GM19324 (cell line): ENCODE results near the gene TPPP3.
"Not testable (repeated sequence)": the region's sequence is repeated elsewhere in the genome, so short reads cannot be mapped to it uniquely, and the experiment has no call there.

ENCODE experiments used
- ATAC-seq: cut with Tn5 transposase; IDR thresholded peaks from one replicate; pipeline ENCODE4 v1.9.1; 2021; ENCODE audit warnings: mild to moderate bottlenecking, moderate library complexity; ENCODE audit not compliant: unreplicated experiment, low FRiP score

The TPPP3 gene

GRCh38 chr16:67356396-67356795, 36.9 kb downstream of the TPPP3 start:
- ATAC-seq, result no peak

GRCh38 chr16:67352463-67352862, 40.8 kb downstream of the TPPP3 start:
- ATAC-seq, result not testable (repeated sequence)

- ATAC-seq, result no peak
Observed at GRCh38 chr16:67350324-67350723, 43.0 kb downstream of the TPPP3 start.

- ATAC-seq, result no peak
Observed at GRCh38 chr16:67349172-67349571, 44.1 kb downstream of the TPPP3 start.

GRCh38 chr16:67346341-67346740, 47.0 kb downstream of the TPPP3 start:
- ATAC-seq, result no peak

- no peak for ATAC-seq
Observed at GRCh38 chr16:67345401-67345800, 47.9 kb downstream of the TPPP3 start.

- ATAC-seq, result no peak
Observed at GRCh38 chr16:67342616-67343015, 50.7 kb downstream of the TPPP3 start.

- no peak for ATAC-seq
Observed at GRCh38 chr16:67341250-67341649, 52.0 kb downstream of the TPPP3 start.
